SK-N-SH treated with all-trans-retinoic acid at 6 μM for 48 hours (cell line): Measurements from ENCODE around the gene PLB1.

Source experiments
- CSRNP3 ChIP-seq: fragments of 250-450 bp; sonication (Bioruptor Pico); IDR thresholded peaks from 2 replicates; pipeline ENCODE4 v1.5.1; 2021; ENCODE audit warnings: mild to moderate bottlenecking, moderate library complexity
- GLIS3 ChIP-seq: fragments of 250-450 bp; sonication (Bioruptor Pico); IDR thresholded peaks from 2 replicates; pipeline ENCODE4 v1.5.0; 2020; ENCODE audit warnings: mild to moderate bottlenecking, moderate library complexity
- RARB ChIP-seq: fragments of 250-450 bp; sonication (Bioruptor Pico); IDR thresholded peaks from 2 replicates; pipeline ENCODE4 v1.8.0; 2021; ENCODE audit warnings: mild to moderate bottlenecking, moderate library complexity
- TOX ChIP-seq: fragments of 250-450 bp; sonication (Bioruptor Pico); IDR thresholded peaks from 2 replicates; pipeline ENCODE4 v1.8.0; 2021; ENCODE audit warnings: mild to moderate bottlenecking, moderate library complexity, borderline replicate concordance
- ZFP30 ChIP-seq: fragments of 450-650 bp; formaldehyde crosslinking; IDR thresholded peaks from 2 replicates; pipeline ENCODE4 v1.5.0; 2022; ENCODE audit warnings: mild to moderate bottlenecking, moderate library complexity

- no peak for TF ChIP-seq TOX (CRISPR knock-in tag)
- no peak for TF ChIP-seq CSRNP3 (CRISPR knock-in tag)
- TF ChIP-seq ZFP30 (CRISPR knock-in tag), result no peak
- TF ChIP-seq GLIS3, result no peak
- TF ChIP-seq RARB (CRISPR knock-in tag), result no peak
Observed at GRCh38 chr2:28530782-28531181, 34.9 kb downstream of the PLB1 start.
